ENCODE data around the gene CYTH4. TPM values are rescaled to one million over a fixed set of nuclear protein-coding genes. Genes with fewer than 3 reads are reported as not detected.

The CYTH4 gene
- total and polyA plus RNA-seq, 10 of the 15 experiments (the other 5 are each of a cell fraction or from before 2014, with no cell fraction given) = 1.5 to 27.3 (median 16.9) TPM

DNA sequence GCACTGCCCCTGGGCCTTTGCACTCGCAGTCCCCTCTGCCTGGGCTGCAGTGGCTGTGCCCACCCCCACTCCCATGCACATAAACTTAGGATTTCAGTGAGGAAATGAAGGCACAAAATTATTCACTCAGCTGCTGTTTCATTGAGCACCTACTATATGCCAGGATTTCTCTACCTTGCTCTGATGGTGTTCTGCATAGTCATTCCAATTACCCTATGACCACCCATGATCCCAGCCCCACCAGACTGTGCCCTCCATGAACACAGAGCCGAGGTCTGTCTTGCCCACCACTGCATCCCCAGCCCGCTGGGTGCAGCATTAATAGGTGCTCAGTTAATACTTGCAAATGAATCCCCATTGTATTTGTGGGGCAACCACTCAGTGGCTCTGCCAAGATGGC is 10.9 kb downstream of the CYTH4 start:
- RAD21 ChIA-PET (ENCODE audit: unreplicated experiment) = no interaction called here
- H4K20me1 ChIP-seq (ENCODE audit: control insufficient read depth, insufficient read depth) = no peaks in the 10 kb centered on the region; the same call in 1 of the 2 replicates
- CTCF ChIA-PET = no interaction called here
- TF ChIP-seq, protein P1, sequence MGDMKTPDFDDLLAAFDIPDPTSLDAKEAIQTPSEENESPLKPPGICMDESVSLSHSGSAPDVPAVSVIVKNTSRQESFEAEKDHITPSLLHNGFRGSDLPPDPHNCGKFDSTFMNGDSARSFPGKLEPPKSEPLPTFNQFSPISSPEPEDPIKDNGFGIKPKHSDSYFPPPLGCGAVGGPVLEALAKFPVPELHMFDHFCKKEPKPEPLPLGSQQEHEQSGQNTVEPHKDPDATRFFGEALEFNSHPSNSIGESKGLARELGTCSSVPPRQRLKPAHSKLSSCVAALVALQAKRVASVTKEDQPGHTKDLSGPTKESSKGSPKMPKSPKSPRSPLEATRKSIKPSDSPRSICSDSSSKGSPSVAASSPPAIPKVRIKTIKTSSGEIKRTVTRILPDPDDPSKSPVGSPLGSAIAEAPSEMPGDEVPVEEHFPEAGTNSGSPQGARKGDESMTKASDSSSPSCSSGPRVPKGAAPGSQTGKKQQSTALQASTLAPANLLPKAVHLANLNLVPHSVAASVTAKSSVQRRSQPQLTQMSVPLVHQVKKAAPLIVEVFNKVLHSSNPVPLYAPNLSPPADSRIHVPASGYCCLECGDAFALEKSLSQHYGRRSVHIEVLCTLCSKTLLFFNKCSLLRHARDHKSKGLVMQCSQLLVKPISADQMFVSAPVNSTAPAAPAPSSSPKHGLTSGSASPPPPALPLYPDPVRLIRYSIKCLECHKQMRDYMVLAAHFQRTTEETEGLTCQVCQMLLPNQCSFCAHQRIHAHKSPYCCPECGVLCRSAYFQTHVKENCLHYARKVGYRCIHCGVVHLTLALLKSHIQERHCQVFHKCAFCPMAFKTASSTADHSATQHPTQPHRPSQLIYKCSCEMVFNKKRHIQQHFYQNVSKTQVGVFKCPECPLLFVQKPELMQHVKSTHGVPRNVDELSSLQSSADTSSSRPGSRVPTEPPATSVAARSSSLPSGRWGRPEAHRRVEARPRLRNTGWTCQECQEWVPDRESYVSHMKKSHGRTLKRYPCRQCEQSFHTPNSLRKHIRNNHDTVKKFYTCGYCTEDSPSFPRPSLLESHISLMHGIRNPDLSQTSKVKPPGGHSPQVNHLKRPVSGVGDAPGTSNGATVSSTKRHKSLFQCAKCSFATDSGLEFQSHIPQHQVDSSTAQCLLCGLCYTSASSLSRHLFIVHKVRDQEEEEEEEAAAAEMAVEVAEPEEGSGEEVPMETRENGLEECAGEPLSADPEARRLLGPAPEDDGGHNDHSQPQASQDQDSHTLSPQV (IDR thresholded peaks at IDR 0.05) = no peak
- TF ChIP-seq JUNB (IDR thresholded peaks at IDR 0.05) (no peak), BCL11A (IDR thresholded peaks at IDR 0.05; ENCODE audit: low read depth, low read length) (no peak), HDAC6 (IDR thresholded peaks at IDR 0.05; ENCODE audit: unreplicated experiment) (no peak), PAX8 (IDR thresholded peaks at IDR 0.05) (no peak), DPF2 (IDR thresholded peaks at IDR 0.05) (no peak), YBX1 (IDR thresholded peaks at IDR 0.05) (no peak), STAT1 (conservative IDR thresholded peaks at IDR 0.05) (no peak), TBL1XR1 (IDR thresholded peaks at IDR 0.05; ENCODE audit: low read depth, low read length) (no peak), ASH2L (IDR thresholded peaks at IDR 0.05; ENCODE audit: borderline replicate concordance, low read depth) (no peak), EP300 (IDR thresholded peaks at IDR 0.05; ENCODE audit: borderline replicate concordance in 1 of 2, control insufficient read depth in 1 of 2, low read depth in 2 of 2, low read length in 2 of 2) (no peak), RAD21 (IDR thresholded peaks at IDR 0.05; ENCODE audit: insufficient read depth, low read depth, low read length) (no peak), SMARCA5 (IDR thresholded peaks at IDR 0.05) (no peak), MTA2 (IDR thresholded peaks at IDR 0.05; ENCODE audit: low read depth) (no peak), MYC (IDR thresholded peaks at IDR 0.05; ENCODE audit: insufficient read depth, insufficient read length, insufficient replicate concordance, low read length, severe bottlenecking) (no peak)
- TF ChIP-seq, protein P2, sequence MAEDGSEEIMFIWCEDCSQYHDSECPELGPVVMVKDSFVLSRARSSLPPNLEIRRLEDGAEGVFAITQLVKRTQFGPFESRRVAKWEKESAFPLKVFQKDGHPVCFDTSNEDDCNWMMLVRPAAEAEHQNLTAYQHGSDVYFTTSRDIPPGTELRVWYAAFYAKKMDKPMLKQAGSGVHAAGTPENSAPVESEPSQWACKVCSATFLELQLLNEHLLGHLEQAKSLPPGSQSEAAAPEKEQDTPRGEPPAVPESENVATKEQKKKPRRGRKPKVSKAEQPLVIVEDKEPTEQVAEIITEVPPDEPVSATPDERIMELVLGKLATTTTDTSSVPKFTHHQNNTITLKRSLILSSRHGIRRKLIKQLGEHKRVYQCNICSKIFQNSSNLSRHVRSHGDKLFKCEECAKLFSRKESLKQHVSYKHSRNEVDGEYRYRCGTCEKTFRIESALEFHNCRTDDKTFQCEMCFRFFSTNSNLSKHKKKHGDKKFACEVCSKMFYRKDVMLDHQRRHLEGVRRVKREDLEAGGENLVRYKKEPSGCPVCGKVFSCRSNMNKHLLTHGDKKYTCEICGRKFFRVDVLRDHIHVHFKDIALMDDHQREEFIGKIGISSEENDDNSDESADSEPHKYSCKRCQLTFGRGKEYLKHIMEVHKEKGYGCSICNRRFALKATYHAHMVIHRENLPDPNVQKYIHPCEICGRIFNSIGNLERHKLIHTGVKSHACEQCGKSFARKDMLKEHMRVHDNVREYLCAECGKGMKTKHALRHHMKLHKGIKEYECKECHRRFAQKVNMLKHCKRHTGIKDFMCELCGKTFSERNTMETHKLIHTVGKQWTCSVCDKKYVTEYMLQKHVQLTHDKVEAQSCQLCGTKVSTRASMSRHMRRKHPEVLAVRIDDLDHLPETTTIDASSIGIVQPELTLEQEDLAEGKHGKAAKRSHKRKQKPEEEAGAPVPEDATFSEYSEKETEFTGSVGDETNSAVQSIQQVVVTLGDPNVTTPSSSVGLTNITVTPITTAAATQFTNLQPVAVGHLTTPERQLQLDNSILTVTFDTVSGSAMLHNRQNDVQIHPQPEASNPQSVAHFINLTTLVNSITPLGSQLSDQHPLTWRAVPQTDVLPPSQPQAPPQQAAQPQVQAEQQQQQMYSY (CRISPR knock-in tag; IDR thresholded peaks at IDR 0.05) = no peak
- TF ChIP-seq, protein P3, sequence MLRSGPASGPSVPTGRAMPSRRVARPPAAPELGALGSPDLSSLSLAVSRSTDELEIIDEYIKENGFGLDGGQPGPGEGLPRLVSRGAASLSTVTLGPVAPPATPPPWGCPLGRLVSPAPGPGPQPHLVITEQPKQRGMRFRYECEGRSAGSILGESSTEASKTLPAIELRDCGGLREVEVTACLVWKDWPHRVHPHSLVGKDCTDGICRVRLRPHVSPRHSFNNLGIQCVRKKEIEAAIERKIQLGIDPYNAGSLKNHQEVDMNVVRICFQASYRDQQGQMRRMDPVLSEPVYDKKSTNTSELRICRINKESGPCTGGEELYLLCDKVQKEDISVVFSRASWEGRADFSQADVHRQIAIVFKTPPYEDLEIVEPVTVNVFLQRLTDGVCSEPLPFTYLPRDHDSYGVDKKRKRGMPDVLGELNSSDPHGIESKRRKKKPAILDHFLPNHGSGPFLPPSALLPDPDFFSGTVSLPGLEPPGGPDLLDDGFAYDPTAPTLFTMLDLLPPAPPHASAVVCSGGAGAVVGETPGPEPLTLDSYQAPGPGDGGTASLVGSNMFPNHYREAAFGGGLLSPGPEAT (IDR thresholded peaks at IDR 0.05; ENCODE audit: low read depth) = no peak

More for the DNA sequence above, 10.9 kb downstream of the CYTH4 start:
- 84% methylated on average over 3 of the region's 3 CpGs for WGBS (ENCODE audit: insufficient coverage, insufficient replicate concordance, low lambda C conversion rate, missing lambda C conversion rate)
- peaks cover 5% of the 10 kb centered on the region; the same call in 1 of the 2 replicates for H3K4me1 ChIP-seq (ENCODE audit: control insufficient read depth, insufficient read depth, low read length)
- ATAC-seq (no peak), FAIRE-seq (no peak), DNase-seq (ENCODE audit: low read depth, low spot score) (no peak)
- no peak overlapping the region for H3K4me2 ChIP-seq (ENCODE audit: control insufficient read depth, insufficient read depth)
- no peaks in the 10 kb centered on the region; the same call in 2 of the 3 replicates for H3K9me3 ChIP-seq (replicated peaks; ENCODE audit: control insufficient read depth, insufficient read depth, low read length)
- SMC1A ChIA-PET (ENCODE audit: uncharacterized antibody, unreplicated experiment) = no interaction called here
- no peaks in the 10 kb centered on the region for H3K79me2 ChIP-seq (ENCODE audit: control insufficient read depth, insufficient read depth, low read length)
- intact Hi-C loops (cut with micrococcal nuclease; ENCODE audit: unreplicated experiment) = no loop called here
- H3K36me3 ChIP-seq (ENCODE audit: control insufficient read depth in 2 of 2, insufficient read depth in 2 of 2, low read length in 1 of 2) = peaks cover 1 to 13% of the 10 kb centered on the region in 2 experiments; a peak in 3 of 4 replicates
- H3K27ac ChIP-seq (ENCODE audit: control insufficient read depth, insufficient read depth) = no peak overlapping the region
- no peaks in the 10 kb centered on the region for H3K27me3 ChIP-seq (replicated peaks in 1 of 2; ENCODE audit: control insufficient read depth in 2 of 2, insufficient read depth in 2 of 2, low read length in 1 of 2)
- no TSS peak for BruUV-seq (replicated peaks)
- H2AFZ ChIP-seq (ENCODE audit: control insufficient read depth, low read depth, low read length) = no peak overlapping the region
- H3K4me3 ChIP-seq = no peak overlapping the region
- no peak overlapping the region for H3K9ac ChIP-seq (ENCODE audit: control insufficient read depth, insufficient read depth, low read length)
- in situ Hi-C loops (cut with MboI) = no loop called here
- POLR2A ChIA-PET = interaction anchor here (1.2 kb wide), 1 partner anchor 21 kb away, joined by 3 read pairs; no protein-coding TSS in a partner anchor

Data from GM12878 (cell line).